Psoas muscle (tissue), 8 donors: Measurements from ENCODE around the gene CGREF1. TPM values are rescaled to one million over a fixed set of nuclear protein-coding genes. Genes with fewer than 3 reads are reported as not detected.

Experiments used
- ATAC-seq, 4 donors: fragments of 200-7000 bp; cut with Tn5 transposase; one replicate each; pipeline ENCODE4 v1.9.1; 2020; ENCODE audit warnings: moderate library complexity in 3 of 4, mild to moderate bottlenecking in 2 of 4
- DNase-seq, 2 donors: peaks; one replicate each; pipeline ENCODE4 v3.0.0-alpha.2; 2020
- H3K27ac ChIP-seq: fragments of 200-600 bp; one replicate; pipeline ENCODE4 v1.8.0; 2022
- H3K27me3 ChIP-seq, 3 donors: fragments of 200-600 bp in 1 of 3; one replicate each; pipeline versions ENCODE4 v1.6.1 to v1.8.0; 2013 to 2022; ENCODE audit warnings: low read length in 2 of 3, mild to moderate bottlenecking in 2 of 3, moderate library complexity in 1 of 3; ENCODE audit not compliant: insufficient read depth in 3 of 3
- H3K36me3 ChIP-seq, 2 donors: fragments of 200-600 bp in 1 of 2; one replicate each; pipeline versions ENCODE4 v1.6.1 to v1.8.0; 2013 to 2022; ENCODE audit warnings: low read depth in 1 of 2, mild to moderate bottlenecking in 1 of 2, moderate library complexity in 1 of 2; ENCODE audit not compliant: insufficient read depth in 1 of 2
- H3K4me1 ChIP-seq: fragments of 200-600 bp; one replicate; pipeline ENCODE4 v1.8.0; 2022
- H3K4me3 ChIP-seq: fragments of 200-600 bp; one replicate; pipeline ENCODE4 v1.8.0; 2022; ENCODE audit warnings: mild to moderate bottlenecking
- H3K9me3 ChIP-seq: fragments of 200-600 bp; one replicate; pipeline ENCODE4 v1.8.0; 2022
- WGBS, 3 donors: extraction: QIAGEN DNeasy Blood & Tissue Kit; methylation state at CpG; one replicate each; pipeline versions ENCODE4 v1.1.6 to v1.1.7; 2013; 5-methylcytosine and 5-hydroxymethylcytosine counted together
- intact Hi-C, 2 donors: fragments of 100-400 bp; cut with DNase I; formaldehyde crosslinking; loops; one replicate each; pipeline versions ENCODE4 v1.11.0 to v1.14.2; 2022
- polyA plus RNA-seq, 3 donors: library from polyadenylated mRNA; stranded (reverse); fragments of 200-250 nt; gene quantifications; one replicate each; pipeline ENCODE4 v1.2.3, GENCODE V29; 2013
- total RNA-seq, 4 donors: library from RNA; stranded (reverse); fragmentation: NEBNext Ultra II Directional in 2 of 4; extraction: Animal tissue kit (Norgen Biotek cat#: 25700) in 2 of 4; gene quantifications; one replicate each; pipeline versions ENCODE4 v1.2.1 to v1.2.4, GENCODE V29; 2021 to 2023
- TF ChIP-seq, protein P1 (sequence below): fragments of 200-600 bp; IDR thresholded peaks from one replicate; pipeline ENCODE4 v1.8.0; 2022; ENCODE audit warnings: antibody characterized with exemption
- donor health status: healthy with polysubstance abuse.
- donor health status: DM: no; HTN: no; CAD: no; lungs with moderate emphysema.
- donor health status: Bipolar disorder and iron deficiency.
- donor health status: healthy.
- donor health status: DM: yes; HTN: yes; CAD: no.
- donor health status: DM: no; HTN: no; CAD: no.
- donor health status: DM: no; HTN: no; CAD: no.
- donor health status: DM: yes; HTN: yes; CAD: no.

The CGREF1 gene
- total and polyA plus RNA-seq, 7 donors: 2.8 to 15.8 (median 6.6) TPM

GRCh38 chr2:27083410-27084296, 35.3 kb downstream of the CGREF1 start:
- intact Hi-C loops: loop anchor here in 1 of 2 donors (5.0 kb wide), 1 partner anchor 46 kb away; no protein-coding TSS in a partner anchor
- DNase-seq: peak in 1 of 2 donors; percentile 26
- Histone ChIP-seq H3K4me1 (peaks cover 24% of the 10 kb centered on the region), H3K4me3 (peak overlapping the region; percentile 64), H3K27me3 (no peaks in the 10 kb centered on the region), H3K36me3 (no peaks in the 10 kb centered on the region), H3K9me3 (no peaks in the 10 kb centered on the region), H3K27ac (peak overlapping the region; percentile 85)
- 54 to 70% (median 56%) methylated on average over 17 to 20 of the region's 20 CpGs for WGBS, 3 donors
- ATAC-seq: no peak
- TF ChIP-seq, protein P1, sequence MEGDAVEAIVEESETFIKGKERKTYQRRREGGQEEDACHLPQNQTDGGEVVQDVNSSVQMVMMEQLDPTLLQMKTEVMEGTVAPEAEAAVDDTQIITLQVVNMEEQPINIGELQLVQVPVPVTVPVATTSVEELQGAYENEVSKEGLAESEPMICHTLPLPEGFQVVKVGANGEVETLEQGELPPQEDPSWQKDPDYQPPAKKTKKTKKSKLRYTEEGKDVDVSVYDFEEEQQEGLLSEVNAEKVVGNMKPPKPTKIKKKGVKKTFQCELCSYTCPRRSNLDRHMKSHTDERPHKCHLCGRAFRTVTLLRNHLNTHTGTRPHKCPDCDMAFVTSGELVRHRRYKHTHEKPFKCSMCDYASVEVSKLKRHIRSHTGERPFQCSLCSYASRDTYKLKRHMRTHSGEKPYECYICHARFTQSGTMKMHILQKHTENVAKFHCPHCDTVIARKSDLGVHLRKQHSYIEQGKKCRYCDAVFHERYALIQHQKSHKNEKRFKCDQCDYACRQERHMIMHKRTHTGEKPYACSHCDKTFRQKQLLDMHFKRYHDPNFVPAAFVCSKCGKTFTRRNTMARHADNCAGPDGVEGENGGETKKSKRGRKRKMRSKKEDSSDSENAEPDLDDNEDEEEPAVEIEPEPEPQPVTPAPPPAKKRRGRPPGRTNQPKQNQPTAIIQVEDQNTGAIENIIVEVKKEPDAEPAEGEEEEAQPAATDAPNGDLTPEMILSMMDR: no peak

GRCh38 chr2:27082773-27083409, 36.0 kb downstream of the CGREF1 start:
- intact Hi-C loops: loop anchor here (1.0 to 5.0 kb wide), 2 partner anchors 33 to 46 kb away; no protein-coding TSS in a partner anchor
- H3K9me3 ChIP-seq: no peaks in the 10 kb centered on the region
- H3K36me3 ChIP-seq: no peaks in the 10 kb centered on the region
- H3K4me3 ChIP-seq: peak overlapping the region; percentile 64
- no peak for ATAC-seq
- 29 to 41% (median 37%) methylated on average over 22 to 27 of the region's 27 CpGs for WGBS, 3 donors
- peak overlapping the region; percentile 85 for H3K27ac ChIP-seq
- peaks cover 24% of the 10 kb centered on the region for H3K4me1 ChIP-seq
- H3K27me3 ChIP-seq: no peaks in the 10 kb centered on the region
- peak in 1 of 2 donors; percentile 30 for DNase-seq
- TF ChIP-seq, protein P1: no peak

DNA sequence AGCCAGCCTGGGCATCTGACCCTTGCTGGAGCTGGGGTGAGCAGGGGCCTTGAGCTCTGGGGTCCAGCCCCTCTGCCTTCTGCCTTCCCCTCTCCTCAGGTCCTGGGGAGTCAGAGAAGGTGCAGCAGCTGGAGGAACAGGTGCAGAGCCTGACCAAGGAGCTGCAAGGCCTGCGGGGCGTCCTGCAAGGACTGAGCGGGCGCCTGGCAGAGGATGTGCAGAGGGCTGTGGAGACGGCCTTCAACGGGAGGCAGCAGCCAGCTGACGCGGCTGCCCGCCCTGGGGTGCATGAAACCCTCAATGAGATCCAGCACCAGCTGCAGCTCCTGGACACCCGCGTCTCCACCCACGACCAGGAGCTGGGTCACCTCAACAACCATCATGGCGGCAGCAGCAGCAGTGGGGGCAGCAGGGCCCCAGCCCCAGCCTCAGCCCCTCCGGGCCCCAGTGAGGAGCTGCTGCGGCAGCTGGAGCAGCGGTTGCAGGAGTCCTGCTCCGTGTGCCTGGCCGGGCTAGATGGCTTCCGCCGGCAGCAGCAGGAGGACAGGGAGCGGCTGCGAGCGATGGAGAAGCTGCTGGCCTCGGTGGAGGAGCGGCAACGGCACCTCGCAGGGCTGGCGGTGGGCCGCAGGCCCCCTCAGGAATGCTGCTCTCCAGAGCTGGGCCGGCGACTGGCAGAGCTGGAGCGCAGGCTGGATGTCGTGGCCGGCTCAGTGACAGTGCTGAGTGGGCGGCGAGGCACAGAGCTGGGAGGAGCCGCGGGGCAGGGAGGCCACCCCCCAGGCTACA, 36.8 kb downstream of the CGREF1 start:
- TF ChIP-seq, protein P1: no peak
- Histone ChIP-seq H3K4me1 (peaks cover 21% of the 10 kb centered on the region), H3K27me3 (no peaks in the 10 kb centered on the region), H3K36me3 (no peaks in the 10 kb centered on the region), H3K27ac (peak overlapping the region; percentile 85), H3K4me3 (peak overlapping the region; percentile 64), H3K9me3 (no peaks in the 10 kb centered on the region)
- 41 to 54% (median 43%) methylated on average over 37 to 38 of the region's 38 CpGs for WGBS, 3 donors
- intact Hi-C loops: loop anchor here (1.0 to 5.0 kb wide), 2 partner anchors 32 to 45 kb away; no protein-coding TSS in a partner anchor
- peak in 1 of 4 donors; percentile 14 for ATAC-seq
- DNase-seq: peak; percentile 16 to 62

DNA sequence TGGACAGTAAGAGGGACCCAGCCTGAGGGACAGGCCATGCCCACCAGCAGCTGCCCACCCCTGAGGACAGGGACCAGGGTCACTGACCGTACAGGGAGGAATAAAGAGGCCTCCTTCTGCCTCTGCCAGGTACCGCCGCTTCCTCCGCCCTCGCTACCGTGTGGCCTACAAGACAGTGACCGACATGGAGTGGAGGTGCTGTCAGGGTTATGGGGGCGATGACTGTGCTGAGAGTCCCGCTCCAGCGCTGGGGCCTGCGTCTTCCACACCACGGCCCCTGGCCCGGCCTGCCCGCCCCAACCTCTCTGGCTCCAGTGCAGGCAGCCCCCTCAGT, 38.4 kb downstream of the CGREF1 start:
- Histone ChIP-seq H3K4me3 (peak overlapping the region; percentile 64), H3K27ac (no peak overlapping the region), H3K36me3 (no peaks in the 10 kb centered on the region), H3K4me1 (peaks cover 19% of the 10 kb centered on the region), H3K9me3 (no peaks in the 10 kb centered on the region), H3K27me3 (no peaks in the 10 kb centered on the region)
- 58 to 75% (median 61%) methylated on average over 13 to 14 of the region's 14 CpGs for WGBS, 3 donors
- intact Hi-C loops: loop anchor here in 1 of 2 donors (5.0 kb wide), 1 partner anchor 43 kb away; no protein-coding TSS in a partner anchor
- TF ChIP-seq, protein P1: no peak
- DNase-seq (peak in 1 of 2 donors; percentile 24), ATAC-seq (no peak)
